8988T (cell line): ENCODE results near the gene NPAS3.

Source experiments
- DNase-seq: peaks from one replicate; pipeline ENCODE4 v3.0.0; 2011

NPAS3 gene

GRCh38 chr14:33602396-33602795 is 663.7 kb downstream of the NPAS3 start:
- DNase-seq, result no peak

DNA sequence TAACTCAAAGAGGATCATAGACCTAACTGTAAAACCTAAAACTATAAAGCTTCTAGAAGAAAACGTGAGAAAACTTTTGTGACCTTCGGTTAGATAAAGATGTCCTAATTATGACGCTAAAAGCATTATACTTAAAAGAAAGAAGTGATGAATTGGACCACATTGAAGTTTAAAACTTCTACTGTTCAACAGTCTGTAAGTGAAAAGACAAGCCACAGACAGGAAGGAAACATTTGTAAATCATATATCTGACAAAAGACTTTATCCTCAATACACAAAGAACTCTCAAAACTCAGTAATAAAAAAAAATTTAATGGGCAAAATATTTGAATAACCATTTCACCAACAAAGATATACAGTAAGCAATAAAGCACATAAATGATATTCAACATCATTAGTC is 667.9 kb downstream of the NPAS3 start:
- no peak for DNase-seq

GRCh38 chr14:33609582-33609981 is 670.9 kb downstream of the NPAS3 start:
- DNase-seq, result no peak

- no peak for DNase-seq
Observed at GRCh38 chr14:33610121-33610520, 671.4 kb downstream of the NPAS3 start.

DNA sequence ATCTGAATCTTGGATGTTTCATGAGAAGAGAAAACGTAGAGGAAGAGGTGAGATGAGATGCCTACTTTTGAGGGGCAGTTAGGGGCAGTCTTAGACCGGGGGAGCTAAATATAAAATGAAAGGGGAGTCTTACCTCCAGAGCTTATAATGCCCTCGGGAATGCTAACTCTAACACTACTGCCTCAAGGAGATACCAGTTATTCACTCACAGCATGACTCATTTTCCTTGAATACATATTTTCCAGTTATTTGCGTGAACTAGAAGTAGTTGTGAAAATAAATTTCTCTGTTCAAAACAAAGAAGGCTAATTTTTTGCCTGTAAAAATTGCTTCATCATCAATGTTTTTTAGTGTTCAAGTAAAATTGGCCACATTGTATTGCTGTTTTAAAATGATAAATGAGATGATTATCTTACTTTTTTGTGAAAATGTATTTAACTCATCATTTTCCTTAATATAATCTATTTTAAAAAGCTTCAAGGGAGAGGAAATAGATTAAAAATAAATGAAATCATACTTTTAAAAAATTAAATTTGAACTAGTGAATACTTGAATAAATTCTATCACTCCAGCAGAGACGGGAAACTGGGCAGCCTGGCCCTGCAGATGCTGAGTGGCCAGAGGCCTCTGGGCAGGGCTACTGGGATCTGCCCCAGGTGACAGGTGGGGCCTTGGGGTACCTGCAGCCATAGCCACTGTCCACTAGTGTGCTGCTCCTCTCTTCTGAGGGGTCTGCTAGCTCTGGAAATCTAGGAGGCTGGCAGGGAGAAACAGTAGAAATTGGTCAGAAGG is 672.9 kb downstream of the NPAS3 start:
- no peak for DNase-seq

DNA sequence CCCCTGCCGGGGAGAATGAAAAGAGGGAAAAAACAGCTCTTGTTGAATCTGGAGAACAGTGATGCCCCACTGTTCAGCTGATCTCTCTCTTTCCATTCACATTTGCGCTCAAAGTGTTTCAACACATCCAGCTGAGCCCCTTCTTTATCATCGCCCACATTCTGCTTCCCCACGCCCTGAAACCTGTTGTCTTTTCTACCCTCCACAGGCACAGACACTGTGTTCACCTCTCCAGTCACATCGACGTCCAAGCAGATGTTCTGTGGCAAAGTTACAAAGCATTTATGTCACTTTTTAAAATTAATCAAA is 673.5 kb downstream of the NPAS3 start:
- DNase-seq, result no peak

- DNase-seq, result no peak
Observed at GRCh38 chr14:33617154-33617553, 678.5 kb downstream of the NPAS3 start.

GRCh38 chr14:33618361-33619105 is 679.9 kb downstream of the NPAS3 start:
- DNase-seq, result no peak

GRCh38 chr14:33622496-33622895 is 683.8 kb downstream of the NPAS3 start:
- DNase-seq, result no peak

DNA sequence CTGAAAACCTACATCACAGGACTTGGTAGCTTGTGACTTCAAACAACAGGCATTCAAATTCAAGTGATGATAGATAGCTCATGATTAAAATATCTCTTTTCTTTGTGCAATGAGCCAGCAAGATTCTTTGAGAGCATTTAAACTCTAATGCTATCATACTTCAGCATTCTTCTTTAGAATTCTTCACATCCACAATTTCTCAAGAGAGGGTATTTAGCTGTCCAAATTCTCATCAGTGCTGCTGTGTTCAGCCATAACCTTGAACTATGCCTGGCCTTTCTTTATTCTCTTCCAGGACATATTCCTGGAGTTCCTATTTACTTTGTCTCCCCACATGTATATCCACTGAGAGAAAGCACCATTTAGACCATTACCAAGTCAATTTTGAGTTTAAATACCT is 691.1 kb downstream of the NPAS3 start:
- no peak for DNase-seq

DNA sequence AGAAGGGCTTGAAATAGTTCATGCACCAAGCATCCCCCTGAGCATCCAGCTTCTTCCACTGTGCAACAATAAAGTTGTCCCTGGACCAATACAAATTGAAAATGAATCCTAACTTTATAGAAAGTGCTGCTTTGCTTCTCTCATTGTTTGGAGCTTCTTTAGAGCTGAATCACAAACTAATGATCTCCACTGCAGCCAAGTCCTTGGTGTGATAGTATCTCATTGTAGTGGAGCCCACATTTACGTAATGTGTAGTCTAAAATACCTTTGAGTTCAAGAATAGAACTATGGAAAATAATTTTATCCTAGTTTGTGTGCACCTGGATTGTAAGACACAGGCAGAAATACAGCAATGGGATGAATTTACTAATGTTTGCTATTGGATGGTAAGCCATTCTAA is 692.3 kb downstream of the NPAS3 start:
- no peak for DNase-seq

GRCh38 chr14:33631441-33631840 is 692.8 kb downstream of the NPAS3 start:
- DNase-seq, result no peak

DNA sequence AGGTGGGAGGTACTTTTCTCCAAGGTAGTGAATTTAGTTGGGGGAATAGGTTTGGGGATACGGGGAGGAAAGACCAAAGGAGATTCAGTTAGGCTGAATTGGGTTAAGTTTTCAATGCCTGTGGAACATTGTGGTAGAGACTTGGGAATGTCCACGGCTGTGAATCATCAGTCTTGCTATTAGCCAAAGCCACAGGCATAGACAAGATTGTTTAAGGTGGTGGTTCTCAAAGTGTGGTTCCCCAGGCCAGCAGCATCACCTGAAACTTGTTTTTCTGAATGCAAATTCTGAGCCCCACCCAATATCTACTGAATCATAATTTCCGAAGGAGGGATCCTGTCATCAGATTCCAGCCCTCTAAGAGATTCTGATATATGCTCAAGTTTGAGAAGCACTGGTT is 696.0 kb downstream of the NPAS3 start:
- DNase-seq, result no peak

DNA sequence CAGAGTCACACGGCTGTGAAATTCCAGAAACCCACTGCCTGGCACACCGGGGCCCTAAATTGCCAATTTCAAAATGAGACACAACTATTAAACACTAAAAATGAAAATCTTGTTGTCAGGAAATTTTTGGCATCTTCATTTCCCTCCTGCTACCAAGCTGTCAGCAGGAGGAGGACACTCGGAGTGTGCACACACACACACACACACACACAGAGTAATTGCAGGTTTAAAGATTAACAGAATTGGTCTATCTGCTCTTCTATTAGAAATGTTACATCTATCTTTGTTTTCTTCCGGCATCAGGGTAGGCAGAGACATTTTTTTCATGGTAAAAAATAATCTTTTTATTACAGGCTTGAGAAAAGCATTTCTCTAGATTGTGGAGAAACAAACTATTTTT is 698.0 kb downstream of the NPAS3 start:
- no peak for DNase-seq

- no peak for DNase-seq
Observed at GRCh38 chr14:33642080-33642479, 703.4 kb downstream of the NPAS3 start.

DNA sequence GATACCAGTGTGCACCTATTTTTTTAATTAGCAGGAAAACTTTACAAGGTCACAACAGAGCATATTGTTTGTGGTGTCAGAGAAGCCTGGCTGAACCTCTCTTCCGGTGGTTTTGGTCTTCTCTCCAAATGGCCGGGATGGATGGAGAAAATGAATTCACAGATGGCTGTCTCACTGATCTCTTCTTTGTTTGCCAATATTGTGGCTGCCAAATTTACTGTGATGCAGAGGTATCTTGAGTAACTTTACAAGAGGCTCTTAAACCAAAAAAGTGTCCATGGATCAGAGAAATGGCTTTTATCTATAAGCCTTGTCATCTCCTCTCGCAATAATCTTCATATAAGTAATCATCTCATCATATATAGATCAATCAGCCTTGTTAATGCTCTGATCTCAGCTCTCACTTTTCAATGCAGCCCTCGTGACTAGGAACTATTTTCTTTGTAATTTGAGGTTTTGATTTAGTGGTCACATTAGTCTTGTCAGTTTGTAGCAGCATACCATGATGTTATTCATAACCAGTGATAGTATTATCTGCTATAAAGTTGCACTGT is 704.1 kb downstream of the NPAS3 start:
- no peak for DNase-seq

- DNase-seq, result no peak
Observed at GRCh38 chr14:33643426-33644181, 704.9 kb downstream of the NPAS3 start.

DNA sequence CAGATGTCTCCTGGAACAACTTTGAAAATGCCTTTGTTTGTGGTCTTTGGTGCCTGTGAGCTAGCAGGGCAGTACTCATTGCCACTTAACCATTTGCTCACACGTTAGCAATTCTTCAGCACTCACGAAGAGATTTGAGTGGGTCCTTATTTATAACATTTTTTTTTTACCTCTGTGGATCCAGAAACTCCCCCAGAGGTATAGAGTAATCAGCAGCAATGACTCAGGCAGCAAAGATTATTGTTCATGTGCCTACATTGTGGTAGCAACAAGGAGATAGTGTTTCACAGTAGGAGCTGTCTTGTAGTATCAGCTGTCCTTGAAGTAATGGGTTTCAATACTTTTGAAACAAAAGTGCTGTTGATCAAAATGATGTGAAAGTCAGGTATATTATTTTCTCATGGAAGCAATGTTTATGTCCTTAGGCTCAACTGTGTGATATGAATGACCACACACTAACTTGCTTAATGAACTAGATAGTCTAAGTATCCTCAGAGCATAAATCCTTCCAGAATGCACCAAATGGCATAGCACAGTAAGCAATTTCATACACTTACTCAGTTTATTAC is 708.1 kb downstream of the NPAS3 start:
- no peak for DNase-seq

GRCh38 chr14:33647385-33647786 is 708.7 kb downstream of the NPAS3 start:
- peak; percentile 14 for DNase-seq

- no peak for DNase-seq
Observed at GRCh38 chr14:33650430-33650829, 711.8 kb downstream of the NPAS3 start.

DNA sequence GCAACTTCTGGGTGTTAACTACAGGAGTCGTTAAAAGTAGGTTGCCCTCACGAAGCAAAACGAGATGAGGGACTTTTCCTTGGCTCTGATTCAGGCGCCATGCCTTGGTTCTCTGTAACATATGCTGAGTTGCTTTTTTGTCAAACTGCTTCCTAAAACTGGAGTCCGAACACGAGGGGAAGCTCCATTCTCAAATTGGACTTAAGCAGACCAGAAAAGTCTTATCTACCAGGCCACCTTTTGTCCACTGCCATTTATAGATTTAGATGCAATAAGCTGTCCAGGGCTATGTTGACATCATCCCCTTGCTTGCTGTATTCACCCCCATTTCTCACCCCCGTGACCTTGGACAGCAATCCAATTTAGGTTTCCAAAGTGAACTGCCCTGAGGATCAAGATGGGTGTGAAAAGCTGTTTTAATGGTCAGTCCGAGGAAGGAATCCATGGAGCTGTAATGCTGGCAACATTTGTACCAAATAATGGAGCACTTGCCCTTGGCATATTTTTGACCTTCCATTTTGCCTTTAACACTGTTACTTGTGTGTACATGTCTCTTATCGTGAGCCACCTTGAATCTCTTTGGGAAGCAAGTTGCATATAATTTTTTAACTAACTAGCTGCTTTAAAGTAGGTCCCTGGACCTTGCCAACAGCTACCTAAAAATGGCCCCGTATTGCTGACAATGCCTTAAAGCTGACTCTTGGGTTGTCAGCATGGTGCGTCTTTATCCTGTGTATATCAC is 714.1 kb downstream of the NPAS3 start:
- DNase-seq, result no peak

GRCh38 chr14:33653308-33653695 is 714.6 kb downstream of the NPAS3 start:
- DNase-seq, result no peak

- DNase-seq, result no peak
Observed at GRCh38 chr14:33655421-33655820, 716.7 kb downstream of the NPAS3 start.
